HT-29 (cell line): Measurements from ENCODE around the gene CTDSPL. TPM values are rescaled to one million over a fixed set of nuclear protein-coding genes. Genes with fewer than 3 reads are reported as not detected.

ENCODE experiments used
- DNase-seq: peaks from one replicate; pipeline ENCODE4 v3.0.0-alpha.2; 2015; ENCODE audit warnings: low spot score
- total RNA-seq: library from RNA; depleted of rRNA; stranded (reverse); fragments of >200 nt; shearing (Covaris generic); gene quantifications from 2 replicates; pipeline ENCODE4 v1.2.3, GENCODE V29; 2014

CTDSPL gene
- total RNA-seq, 1 experiment from 2014 or later = 34.6 TPM

GRCh38 chr3:38000965-38001455 is 139.3 kb downstream of the CTDSPL start:
- DNase-seq = no peak

- peak; percentile 56 for DNase-seq
Measured at GRCh38 chr3:38001456-38002081, 139.9 kb downstream of the CTDSPL start.

GRCh38 chr3:38002291-38002876 is 140.7 kb downstream of the CTDSPL start:
- no peak for DNase-seq

- DNase-seq = no peak
Measured at GRCh38 chr3:38002940-38003339, 141.3 kb downstream of the CTDSPL start.

GRCh38 chr3:38003371-38003816 is 141.7 kb downstream of the CTDSPL start:
- DNase-seq = peak; percentile 62

GRCh38 chr3:38003817-38004414 is 142.2 kb downstream of the CTDSPL start:
- DNase-seq = no peak

- DNase-seq = peak; percentile 86
Measured at GRCh38 chr3:38004415-38005075, 142.9 kb downstream of the CTDSPL start.

- peak; percentile 42 for DNase-seq
Measured at GRCh38 chr3:38005076-38006020, 143.7 kb downstream of the CTDSPL start.

GRCh38 chr3:38006031-38006430 is 144.4 kb downstream of the CTDSPL start:
- no peak for DNase-seq

GRCh38 chr3:38006445-38006995 is 144.8 kb downstream of the CTDSPL start:
- no peak for DNase-seq

- no peak for DNase-seq
Measured at GRCh38 chr3:38007754-38008090, 146.0 kb downstream of the CTDSPL start.

GRCh38 chr3:38008191-38008701 is 146.6 kb downstream of the CTDSPL start:
- DNase-seq = no peak

- DNase-seq = no peak
Measured at GRCh38 chr3:38008971-38009580, 147.4 kb downstream of the CTDSPL start.

- no peak for DNase-seq
Measured at GRCh38 chr3:38009807-38010591, 148.3 kb downstream of the CTDSPL start.

- DNase-seq = no peak
Measured at GRCh38 chr3:38011111-38011510, 149.4 kb downstream of the CTDSPL start.

GRCh38 chr3:38015485-38015884 is 153.8 kb downstream of the CTDSPL start:
- DNase-seq = no peak

- no peak for DNase-seq
Measured at GRCh38 chr3:38015984-38016383, 154.3 kb downstream of the CTDSPL start.

GRCh38 chr3:38016410-38016809 is 154.7 kb downstream of the CTDSPL start:
- no peak for DNase-seq

GRCh38 chr3:38016847-38017444 is 155.3 kb downstream of the CTDSPL start:
- no peak for DNase-seq
